Common myeloid progenitor, CD34-positive (primary cell): ENCODE results near the gene TMEM80.

ENCODE experiments used
- CTCF ChIA-PET: fragments of 350-600 bp; sonication (Branson Sonifier 250); formaldehyde crosslinking; loops from one replicate; lab custom pipeline; 2021; ENCODE audit warnings: antibody characterized with exemption; lab: Charles Lee
- POLR2A ChIA-PET: fragments of 350-600 bp; sonication (Branson Sonifier 250); formaldehyde crosslinking; loops from one replicate; lab custom pipeline; 2021; ENCODE audit warnings: antibody characterized with exemption; lab: Charles Lee
- DNase-seq, 3 donors: peaks; one replicate each; pipeline versions ENCODE4 v3.0.0 to v3.0.0-alpha.2; 2013
- H3K27ac ChIP-seq, 2 experiments: 1 replicate in 1 of 2; 2 replicates in 1 of 2; pipeline ENCODE4 v1.7.0; 2013; ENCODE audit warnings: inconsistent platforms in 2 of 2, low read length in 2 of 2, mild to moderate bottlenecking in 2 of 2, low read depth in 1 of 2, moderate library complexity in 1 of 2; ENCODE audit not compliant: severe bottlenecking in 2 of 2, insufficient read depth in 1 of 2, poor library complexity in 1 of 2
- H3K27me3 ChIP-seq, 5 experiments: replicated peaks in 2 of 5; 1 replicate in 3 of 5; 2 replicates in 2 of 5; pipeline versions ENCODE4 v1.6.1 to v1.7.0; 2013; ENCODE audit warnings: low read length in 4 of 5, mild to moderate bottlenecking in 2 of 5, moderate library complexity in 2 of 5, inconsistent platforms in 1 of 5; ENCODE audit not compliant: insufficient read depth in 5 of 5, control insufficient read depth in 4 of 5
- H3K36me3 ChIP-seq, 4 experiments: 1 replicate in 2 of 4; 2 replicates in 2 of 4; pipeline versions ENCODE4 v1.6.1 to v1.7.0; 2013; ENCODE audit warnings: low read length in 3 of 4, control low read depth in 1 of 4, mild to moderate bottlenecking in 1 of 4; ENCODE audit not compliant: control insufficient read depth in 4 of 4, insufficient read depth in 4 of 4
- H3K4me1 ChIP-seq, 4 experiments: 1 replicate in 3 of 4; 2 replicates in 1 of 4; pipeline versions ENCODE4 v1.6.1 to v1.7.1; 2013; ENCODE audit warnings: low read length in 3 of 4, mild to moderate bottlenecking in 3 of 4, control low read depth in 1 of 4, inconsistent platforms in 1 of 4, moderate library complexity in 1 of 4; ENCODE audit not compliant: control insufficient read depth in 4 of 4, insufficient read depth in 4 of 4; ENCODE audit errors: control extremely low read depth in 1 of 4
- H3K4me3 ChIP-seq, 7 experiments: 1 replicate in 4 of 7; 2 replicates in 3 of 7; pipeline versions ENCODE4 v1.5.1 to v1.7.0; 2013; ENCODE audit warnings: mild to moderate bottlenecking in 7 of 7, low read length in 6 of 7, moderate library complexity in 6 of 7, inconsistent platforms in 2 of 7, low read depth in 2 of 7, control low read depth in 1 of 7; ENCODE audit not compliant: insufficient read depth in 4 of 7, control insufficient read depth in 1 of 7; ENCODE audit errors: extremely low read depth in 1 of 7
- H3K9me3 ChIP-seq, 5 experiments: 1 replicate in 4 of 5; 2 replicates in 1 of 5; pipeline versions ENCODE4 v1.6.1 to v1.7.1; 2013; ENCODE audit warnings: low read length in 4 of 5, mild to moderate bottlenecking in 2 of 5, inconsistent platforms in 1 of 5, low read depth in 1 of 5, moderate library complexity in 1 of 5; ENCODE audit not compliant: control insufficient read depth in 4 of 5, insufficient read depth in 2 of 5; ENCODE audit errors: control extremely low read depth in 1 of 5
- WGBS: methylation state at CpG from one replicate; pipeline ENCODE4 v1.1.5; 2013; ENCODE audit not compliant: insufficient coverage; 5-methylcytosine and 5-hydroxymethylcytosine counted together

Gene TMEM80

GRCh38 chr11:678297-678696 lies 17.3 kb upstream of the TMEM80 start:
- DNase-seq: no peak
- Histone ChIP-seq H3K27ac (no peak overlapping the region), H3K9me3 (peaks cover 0 to 2% (median 0%) of the 10 kb centered on the region in 5 experiments), H3K4me1 (no peaks in the 10 kb centered on the region), H3K27me3 (no peaks in the 10 kb centered on the region), H3K36me3 (peaks cover 13 to 69% (median 47%) of the 10 kb centered on the region in 4 experiments), H3K4me3 (no peak overlapping the region)
- CTCF ChIA-PET: interaction anchor here (0.8 kb wide), 1 partner anchor 14 kb away, joined by 5 read pairs; no protein-coding TSS in a partner anchor
- 100% methylated on average over 3 of the region's 3 CpGs for WGBS
- POLR2A ChIA-PET: no interaction called here

GRCh38 chr11:679271-680207 lies 16.1 kb upstream of the TMEM80 start:
- no peak for DNase-seq
- Histone ChIP-seq H3K27ac (no peak overlapping the region), H3K4me1 (no peaks in the 10 kb centered on the region), H3K36me3 (peaks cover 7 to 69% (median 48%) of the 10 kb centered on the region in 4 experiments), H3K27me3 (no peaks in the 10 kb centered on the region), H3K9me3 (peaks cover 0 to 2% (median 0%) of the 10 kb centered on the region in 5 experiments), H3K4me3 (no peak overlapping the region)
- WGBS: 96% methylated on average over 33 of the region's 36 CpGs
- ChIA-PET CTCF (interaction anchor here (0.8 kb wide), 1 partner anchor 8 kb away, joined by 3 read pairs; no protein-coding TSS in a partner anchor), POLR2A (no interaction called here)

DNA sequence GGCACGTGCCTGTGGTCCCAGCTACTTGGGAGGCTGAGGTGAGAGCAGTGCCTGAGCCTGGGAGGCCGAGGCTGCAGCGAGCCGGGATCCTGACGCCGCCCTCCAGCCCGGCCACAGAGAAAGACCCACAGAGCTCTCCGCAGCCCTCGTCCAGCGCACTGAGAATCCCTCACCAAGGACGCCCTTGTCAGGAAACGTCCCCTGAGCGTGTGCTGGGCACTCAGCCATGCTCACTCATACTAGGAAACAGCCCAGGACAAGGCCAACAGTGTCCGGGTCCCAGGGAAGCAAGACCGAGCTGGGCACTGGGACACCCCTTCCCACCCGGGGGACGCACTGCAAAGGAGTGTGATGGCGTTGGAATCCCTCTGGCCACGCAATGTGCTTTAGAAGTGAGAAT lies 15.1 kb upstream of the TMEM80 start:
- Histone ChIP-seq H3K4me1 (no peaks in the 10 kb centered on the region), H3K9me3 (peaks cover 0 to 2% (median 0%) of the 10 kb centered on the region in 5 experiments), H3K27ac (no peak overlapping the region), H3K4me3 (no peak overlapping the region), H3K36me3 (peaks cover 6 to 70% (median 52%) of the 10 kb centered on the region in 4 experiments), H3K27me3 (no peaks in the 10 kb centered on the region)
- ChIA-PET CTCF (interaction anchor here (0.8 kb wide), 1 partner anchor 9 kb away, joined by 3 read pairs; no protein-coding TSS in a partner anchor), POLR2A (no interaction called here)
- WGBS: 97% methylated on average over 14 of the region's 19 CpGs
- DNase-seq: no peak

DNA sequence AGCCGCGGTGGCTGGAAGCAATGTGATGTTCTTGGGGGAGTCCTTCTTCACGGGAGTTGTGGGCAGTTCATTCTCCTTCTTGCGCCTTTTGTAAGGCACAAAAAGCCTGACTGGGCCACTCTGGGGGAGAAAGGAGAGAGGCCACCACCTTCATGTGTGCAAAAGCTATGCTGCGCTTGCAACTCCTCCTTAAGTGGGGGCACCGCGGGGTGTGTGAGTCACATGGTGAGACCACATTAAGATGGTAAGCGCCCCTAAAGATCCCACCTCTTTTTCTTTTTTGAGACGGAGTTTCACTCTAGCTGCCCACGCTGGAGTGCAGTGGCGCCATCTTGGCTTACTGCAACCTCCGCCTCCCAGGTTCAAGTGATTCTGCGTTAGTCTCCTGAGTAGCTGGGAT lies 14.6 kb upstream of the TMEM80 start:
- Histone ChIP-seq H3K4me3 (no peak overlapping the region), H3K27me3 (no peaks in the 10 kb centered on the region), H3K4me1 (no peaks in the 10 kb centered on the region), H3K27ac (no peak overlapping the region), H3K9me3 (peaks cover 0 to 2% (median 0%) of the 10 kb centered on the region in 5 experiments), H3K36me3 (peaks cover 6 to 73% (median 54%) of the 10 kb centered on the region in 4 experiments)
- no peak for DNase-seq
- CTCF ChIA-PET: interaction anchor here (1.1 kb wide), 1 partner anchor 8 kb away, joined by 3 read pairs; no protein-coding TSS in a partner anchor
- WGBS: 95% methylated on average over 8 of the region's 13 CpGs
- POLR2A ChIA-PET: no interaction called here

DNA sequence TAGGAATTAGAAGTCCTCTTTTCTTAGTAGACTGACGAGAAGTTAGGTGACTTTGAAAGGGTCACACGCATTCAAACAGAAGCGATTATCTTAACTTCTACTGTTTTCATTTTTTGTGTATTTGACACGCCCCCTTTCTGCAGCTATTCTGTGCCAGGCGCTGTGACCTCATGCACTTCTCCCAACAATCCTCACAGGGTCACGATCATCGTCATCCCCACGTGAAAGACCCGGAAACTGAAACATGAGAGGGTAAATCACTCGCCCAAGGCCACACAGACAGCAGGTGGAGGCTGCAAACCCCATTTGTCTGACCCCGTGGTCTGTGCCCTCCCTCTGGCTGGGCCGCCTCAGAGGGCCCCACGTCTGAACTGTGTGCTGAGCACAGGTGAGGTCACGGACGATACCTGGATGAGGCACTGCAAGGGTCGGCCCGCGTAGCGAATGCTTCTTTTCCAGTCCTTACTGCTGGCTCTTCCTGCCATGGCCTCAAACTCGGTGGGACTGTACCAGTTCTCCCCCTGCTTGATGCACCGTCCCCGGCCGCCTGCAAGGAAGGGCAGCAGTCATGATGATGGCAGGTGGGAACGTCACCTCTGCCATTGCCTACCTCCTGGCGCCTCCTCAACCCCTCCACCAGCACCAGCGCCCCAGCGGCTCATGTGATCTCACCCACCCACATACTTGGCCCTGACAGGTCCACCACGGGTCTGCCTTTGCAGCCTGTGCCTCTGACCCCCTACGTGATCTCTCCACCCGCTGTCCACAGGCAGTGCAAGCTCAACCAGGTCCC lies 9.0 kb upstream of the TMEM80 start:
- POLR2A ChIA-PET: no interaction called here
- no peak for DNase-seq
- peaks cover 0 to 2% (median 0%) of the 10 kb centered on the region in 5 experiments for H3K9me3 ChIP-seq
- 97% methylated on average over 29 of the region's 30 CpGs for WGBS
- CTCF ChIA-PET: interaction anchor here (1.2 kb wide), 1 partner anchor 24 kb away, joined by 3 read pairs; no protein-coding TSS in a partner anchor
- H3K4me3 ChIP-seq: no peak overlapping the region
- peaks cover 10 to 79% (median 62%) of the 10 kb centered on the region in 4 experiments for H3K36me3 ChIP-seq
- H3K27ac ChIP-seq: no peak overlapping the region
- no peaks in the 10 kb centered on the region for H3K27me3 ChIP-seq
- H3K4me1 ChIP-seq: peaks cover 0 to 15% (median 13%) of the 10 kb centered on the region in 4 experiments

DNA sequence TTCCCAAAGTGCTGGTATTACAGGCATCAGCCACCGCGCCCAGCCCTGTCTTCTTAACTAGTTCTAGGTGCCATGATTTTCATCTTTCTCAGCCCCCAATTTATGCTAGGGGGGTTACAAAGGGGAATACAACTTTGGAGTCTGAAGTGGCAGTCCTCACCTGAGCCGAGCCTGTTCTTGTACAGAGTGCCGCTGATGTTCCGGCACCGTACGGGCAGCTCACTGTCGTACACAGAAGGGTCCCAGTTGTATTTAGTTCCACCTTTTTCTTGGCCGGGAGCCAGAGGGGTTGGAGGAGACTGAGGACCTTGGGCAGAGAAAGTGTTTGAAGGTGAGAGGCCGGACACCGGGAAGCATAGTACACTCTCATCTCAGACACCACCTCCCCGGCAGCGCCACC lies 7.9 kb upstream of the TMEM80 start:
- Histone ChIP-seq H3K4me3 (no peak overlapping the region), H3K27ac (no peak overlapping the region), H3K36me3 (peaks cover 10 to 69% (median 53%) of the 10 kb centered on the region in 4 experiments), H3K27me3 (no peaks in the 10 kb centered on the region), H3K9me3 (peaks cover 0 to under 1% (median 0%) of the 10 kb centered on the region in 5 experiments), H3K4me1 (peaks cover 0 to 24% (median 13%) of the 10 kb centered on the region in 4 experiments)
- 93% methylated on average over 10 of the region's 13 CpGs for WGBS
- DNase-seq: no peak
- POLR2A ChIA-PET: no interaction called here
- CTCF ChIA-PET: interaction anchor here (1.1 to 1.2 kb wide), 3 partner anchors 26 to 41 kb away, joined by 3 read pairs; no protein-coding TSS in a partner anchor
